HG02642 (cell line): ENCODE measurements around the gene FSTL1.

Experiments
- ATAC-seq: cut with Tn5 transposase; IDR thresholded peaks from one replicate; pipeline ENCODE4 v1.9.1; 2021; ENCODE audit warnings: mild to moderate bottlenecking; ENCODE audit not compliant: unreplicated experiment, poor library complexity

Gene FSTL1, protein sequence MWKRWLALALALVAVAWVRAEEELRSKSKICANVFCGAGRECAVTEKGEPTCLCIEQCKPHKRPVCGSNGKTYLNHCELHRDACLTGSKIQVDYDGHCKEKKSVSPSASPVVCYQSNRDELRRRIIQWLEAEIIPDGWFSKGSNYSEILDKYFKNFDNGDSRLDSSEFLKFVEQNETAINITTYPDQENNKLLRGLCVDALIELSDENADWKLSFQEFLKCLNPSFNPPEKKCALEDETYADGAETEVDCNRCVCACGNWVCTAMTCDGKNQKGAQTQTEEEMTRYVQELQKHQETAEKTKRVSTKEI

DNA sequence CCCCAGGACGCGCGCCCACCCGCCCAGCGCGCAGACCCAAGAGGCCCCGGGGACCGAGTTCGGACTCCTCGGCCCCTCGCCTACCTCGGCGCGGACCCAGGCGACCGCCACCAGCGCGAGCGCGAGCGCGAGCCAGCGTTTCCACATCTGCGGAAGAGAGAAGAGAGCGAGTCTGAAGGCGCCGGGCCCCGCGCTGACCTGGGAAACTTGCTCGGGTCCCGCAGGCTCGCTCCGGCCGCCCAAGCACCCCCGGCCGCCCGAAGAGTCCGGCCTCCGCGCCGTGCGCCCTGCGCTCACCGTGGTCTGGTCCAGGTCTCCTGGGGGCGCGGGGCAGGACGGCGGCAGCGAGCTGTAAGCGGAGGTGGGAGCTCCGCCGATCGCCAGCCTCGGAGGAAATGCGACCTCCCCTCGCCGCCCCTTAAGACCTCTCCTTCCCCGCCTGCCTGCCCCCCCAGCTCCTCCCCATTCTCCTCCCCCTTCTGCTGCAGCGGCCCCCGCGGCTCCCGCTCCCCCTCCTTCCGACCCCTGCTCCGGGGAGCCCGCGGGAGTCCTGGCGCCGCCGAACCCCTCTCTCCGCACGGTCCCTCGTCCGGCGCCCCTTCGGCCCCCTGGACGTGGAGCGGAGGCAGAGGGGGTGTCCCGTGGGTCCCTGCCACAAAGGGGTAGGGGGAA, at the start of gene FSTL1:
FSTL1 (minus strand) TSS at position 393 of the 672 bp plus-strand sequence; CDS start at position 147, 246 bp downstream.
- ATAC-seq, result peak; percentile 55

DNA sequence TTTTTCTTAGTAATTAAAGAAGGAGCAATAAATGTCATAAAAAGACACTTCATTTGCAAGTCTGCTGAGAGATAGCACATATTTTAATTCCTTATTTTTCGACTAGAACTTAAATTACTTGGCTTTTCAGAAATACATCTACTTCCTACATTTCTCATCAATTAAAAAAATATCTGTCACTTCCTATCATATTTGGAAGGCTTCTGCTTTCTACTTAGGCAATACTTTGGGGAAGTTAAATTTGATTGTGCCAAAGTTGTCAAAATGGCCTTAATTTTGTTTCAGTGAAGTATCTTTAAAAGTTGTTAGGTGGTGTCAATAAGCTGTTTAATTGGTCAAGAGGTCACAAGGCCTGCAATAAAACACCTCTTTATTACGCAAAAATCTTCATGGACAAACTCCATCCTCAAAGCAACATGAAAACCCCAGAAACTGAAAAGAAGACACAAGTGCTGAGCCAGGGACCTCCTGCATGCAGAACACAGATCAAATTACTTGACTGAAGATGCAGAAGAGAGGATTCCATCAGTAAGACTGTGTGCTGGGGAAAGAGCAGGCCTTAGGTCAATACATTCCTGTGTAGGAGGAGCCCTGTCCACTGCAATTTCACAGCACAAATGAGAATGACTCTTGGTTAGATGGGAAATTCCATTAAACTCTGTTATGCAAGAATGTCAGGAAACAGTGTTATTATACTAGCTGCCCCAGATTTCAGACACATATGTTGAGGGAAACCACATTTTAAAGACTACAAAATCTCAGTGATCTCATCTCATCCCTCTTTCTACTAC, 48.0 kb upstream of the FSTL1 start:
- ATAC-seq, result no peak

DNA sequence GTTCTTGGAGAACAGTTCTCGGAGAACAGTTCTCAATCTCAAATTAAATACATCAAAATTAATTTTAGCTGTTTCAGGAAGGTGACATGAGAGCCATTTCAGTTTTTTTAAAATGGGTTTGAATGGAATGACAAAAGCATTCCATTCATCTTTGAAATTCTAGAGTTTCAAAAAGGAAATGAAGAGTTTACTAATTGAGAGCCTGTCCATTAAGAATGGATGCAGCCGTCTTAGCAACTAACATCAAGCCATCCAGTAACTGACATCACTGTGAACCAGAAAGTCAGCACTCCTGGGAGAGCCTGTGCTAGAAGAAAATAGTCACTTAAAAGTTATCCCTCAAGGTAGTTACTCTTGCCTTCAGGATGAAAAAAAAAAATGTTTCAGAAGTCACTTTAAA, 47.0 kb upstream of the FSTL1 start:
- ATAC-seq, result no peak

DNA sequence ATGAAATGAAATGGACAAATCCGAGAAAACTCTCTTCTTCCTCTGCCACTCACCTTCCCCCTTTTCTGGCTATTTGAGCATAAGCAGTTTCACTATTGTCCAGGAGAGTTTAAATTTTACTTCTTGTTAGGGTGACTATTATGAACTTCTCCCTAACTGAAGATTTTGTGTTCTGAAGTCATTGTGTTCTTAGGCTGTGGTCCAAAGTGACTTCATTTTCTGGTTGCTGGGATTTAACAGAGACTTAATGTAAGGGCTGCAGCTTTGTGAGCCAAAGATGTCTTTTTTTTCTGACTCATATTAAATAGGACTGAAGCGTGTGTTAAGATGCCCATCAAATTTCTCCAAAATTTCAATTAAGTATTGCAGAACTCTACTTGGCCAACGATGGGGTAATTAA, 46.5 kb upstream of the FSTL1 start:
- no peak for ATAC-seq

DNA sequence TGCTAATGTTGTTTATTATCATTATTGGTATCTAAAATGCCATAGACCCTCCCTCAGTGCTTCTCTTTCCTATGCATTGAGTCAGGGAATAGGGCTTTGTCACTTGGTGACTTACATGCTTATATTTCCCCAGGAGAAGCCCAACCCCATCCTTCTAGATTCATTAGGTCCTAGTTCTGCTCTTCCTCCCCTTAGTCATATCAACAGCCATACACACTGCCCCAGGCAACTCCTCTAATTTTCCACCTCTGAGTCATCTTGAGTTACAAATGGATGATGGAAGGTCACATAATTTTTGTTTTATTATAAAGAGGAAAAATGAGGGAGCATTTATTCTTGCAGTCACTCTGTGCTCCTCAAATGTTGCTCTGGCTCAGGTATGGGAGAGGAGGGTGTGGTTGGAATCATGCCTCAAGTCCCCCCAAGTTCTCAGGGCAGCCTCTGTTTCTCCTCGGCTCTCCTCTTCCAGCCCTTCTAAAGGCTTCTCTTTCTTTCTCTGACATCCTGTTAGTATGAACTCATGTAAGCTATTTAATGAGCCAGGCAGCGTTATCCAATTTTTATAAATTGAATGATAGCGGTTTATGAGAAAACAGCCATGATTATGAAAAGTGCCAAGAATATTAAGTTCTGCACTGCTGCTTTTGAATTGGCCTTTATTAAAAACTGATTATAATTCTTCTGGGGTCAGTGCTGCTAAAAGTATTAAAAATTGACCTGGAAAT, 45.6 kb upstream of the FSTL1 start:
- no peak for ATAC-seq

DNA sequence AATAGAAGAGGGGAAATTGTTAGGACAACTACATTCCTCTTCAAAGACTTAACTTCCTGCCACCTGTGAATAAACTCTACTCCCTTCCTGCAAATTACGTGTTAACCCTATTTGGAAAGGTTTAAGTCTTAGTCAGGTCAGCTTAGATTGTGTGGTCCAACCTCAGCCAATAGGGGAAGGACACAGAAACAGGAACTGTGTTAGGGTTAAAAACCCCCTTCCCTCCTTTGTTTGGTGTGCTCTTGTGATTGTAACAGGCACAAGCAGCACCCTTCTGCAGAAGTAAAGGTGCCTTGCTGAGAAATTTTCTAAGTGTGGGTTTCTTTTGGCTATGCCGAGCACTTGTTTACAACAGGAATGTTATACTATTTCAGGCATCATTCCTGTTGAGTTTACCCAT, 45.0 kb upstream of the FSTL1 start:
- ATAC-seq, result no peak

DNA sequence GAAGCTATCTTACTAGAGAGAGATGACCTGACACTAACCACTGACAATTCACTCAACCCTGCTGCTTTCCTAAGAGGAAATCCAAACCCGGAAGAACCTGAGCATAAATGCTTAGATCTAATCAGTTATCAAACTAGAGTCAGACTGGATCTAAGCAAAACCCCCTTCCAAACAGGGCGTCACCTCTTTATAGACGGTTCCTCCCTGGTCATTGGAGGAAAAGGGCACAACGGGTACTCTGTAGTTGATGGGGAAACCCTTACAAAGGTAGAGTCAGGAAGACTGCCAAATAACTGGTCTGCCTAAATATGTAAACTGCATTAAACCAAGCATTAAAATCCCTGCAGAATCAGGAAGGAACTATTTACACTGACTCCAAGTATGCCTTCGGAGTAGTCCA, 41.3 kb upstream of the FSTL1 start:
- no peak for ATAC-seq

DNA sequence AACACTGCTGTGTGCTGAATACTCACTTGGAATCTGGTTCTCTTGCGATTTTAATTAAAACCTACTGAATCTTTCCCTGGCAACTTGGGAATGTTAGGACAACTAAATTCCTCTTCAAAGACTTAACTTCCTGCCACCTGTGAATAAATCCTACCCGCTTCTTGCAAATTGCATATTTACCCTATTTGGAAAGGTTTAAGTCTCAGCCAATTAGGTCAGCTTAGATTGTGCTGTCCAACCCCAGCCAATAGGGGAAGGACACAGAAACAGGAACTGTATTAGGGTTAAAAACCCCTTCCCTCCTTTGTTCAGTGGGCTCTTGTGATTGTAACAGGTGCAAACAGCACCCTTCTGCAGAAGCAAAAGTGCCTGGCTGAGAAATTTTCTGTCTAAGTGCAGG, 38.6 kb upstream of the FSTL1 start:
- ATAC-seq, result no peak

DNA sequence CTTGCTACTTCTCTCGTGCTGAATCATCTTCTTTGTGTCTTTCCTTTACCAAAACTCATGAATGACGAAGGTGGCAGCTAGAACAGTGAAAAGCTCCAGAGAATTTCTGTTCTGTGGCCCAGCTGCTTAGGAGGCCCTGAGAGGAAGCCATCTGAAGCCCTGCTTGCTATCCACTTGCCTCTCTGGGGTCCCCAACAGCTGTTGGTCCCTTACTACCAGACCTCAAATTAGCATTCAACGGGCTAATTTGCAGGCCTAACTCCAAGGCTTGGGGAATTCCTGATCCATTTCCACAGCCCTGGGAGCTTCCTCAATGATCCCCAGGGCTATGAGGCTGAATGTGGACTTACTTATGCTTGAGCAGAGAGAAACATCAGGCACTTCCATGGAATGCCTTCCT, 37.5 kb upstream of the FSTL1 start:
- no peak for ATAC-seq

DNA sequence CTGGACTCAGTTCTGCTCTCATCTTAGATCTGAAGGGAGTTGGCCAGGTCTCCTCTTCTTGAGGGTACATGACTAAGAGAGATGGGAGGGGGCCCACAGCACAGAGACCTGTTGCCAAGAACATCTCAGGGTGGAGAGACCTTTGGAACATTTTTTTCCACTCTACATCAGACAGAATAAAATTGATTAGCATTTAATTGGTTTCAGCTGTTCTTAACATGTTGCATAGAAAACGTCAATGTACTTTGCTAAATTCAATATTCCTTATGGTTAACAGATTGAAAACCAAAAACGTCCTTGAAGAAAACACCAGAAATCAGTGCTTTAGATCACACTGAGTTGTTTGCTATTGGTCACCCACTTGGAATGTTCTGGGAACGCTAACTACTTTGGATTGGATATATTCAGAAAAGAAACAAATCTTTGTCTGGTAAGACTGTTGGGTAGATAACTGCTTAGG, 36.4 kb upstream of the FSTL1 start:
- no peak for ATAC-seq

DNA sequence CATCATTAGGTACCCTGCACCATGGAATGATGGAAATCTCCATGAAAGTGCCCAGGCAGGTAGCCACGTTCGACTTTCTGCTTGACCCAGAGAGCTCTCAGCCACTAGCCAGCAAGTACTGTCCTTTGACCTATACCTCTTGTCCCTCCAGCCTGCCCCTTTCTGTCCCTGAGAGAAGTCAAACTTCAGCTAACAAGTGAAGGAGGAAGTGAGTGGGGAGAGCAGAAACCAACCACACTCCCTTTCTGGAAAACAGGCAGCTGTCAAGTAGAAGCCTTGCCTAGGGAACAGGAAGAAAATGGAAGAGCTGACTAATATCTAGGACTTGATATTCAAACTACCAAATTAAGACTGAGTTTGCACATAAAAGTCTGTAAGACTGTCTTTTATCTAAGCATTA, 30.3 kb upstream of the FSTL1 start:
- no peak for ATAC-seq

DNA sequence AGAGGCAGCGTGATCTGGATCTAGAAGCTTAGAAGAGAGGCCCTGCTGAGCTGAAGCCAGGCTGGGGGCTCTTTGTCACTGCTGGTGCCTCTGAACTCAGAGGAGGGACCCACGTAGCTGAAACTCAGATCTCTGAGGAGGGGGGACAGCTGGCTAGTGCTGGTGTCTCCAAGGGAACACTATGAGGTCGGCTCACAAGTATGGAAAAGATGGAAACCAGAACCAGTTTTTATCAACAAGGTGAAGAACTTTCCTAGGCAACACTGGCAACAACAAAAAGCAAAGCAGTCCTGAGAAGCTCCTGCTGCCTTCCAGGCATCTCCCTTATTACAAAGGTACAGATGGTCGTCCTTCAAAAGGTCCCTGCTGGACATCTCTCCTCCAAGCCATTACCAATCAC, 27.0 kb upstream of the FSTL1 start:
- ATAC-seq, result no peak

DNA sequence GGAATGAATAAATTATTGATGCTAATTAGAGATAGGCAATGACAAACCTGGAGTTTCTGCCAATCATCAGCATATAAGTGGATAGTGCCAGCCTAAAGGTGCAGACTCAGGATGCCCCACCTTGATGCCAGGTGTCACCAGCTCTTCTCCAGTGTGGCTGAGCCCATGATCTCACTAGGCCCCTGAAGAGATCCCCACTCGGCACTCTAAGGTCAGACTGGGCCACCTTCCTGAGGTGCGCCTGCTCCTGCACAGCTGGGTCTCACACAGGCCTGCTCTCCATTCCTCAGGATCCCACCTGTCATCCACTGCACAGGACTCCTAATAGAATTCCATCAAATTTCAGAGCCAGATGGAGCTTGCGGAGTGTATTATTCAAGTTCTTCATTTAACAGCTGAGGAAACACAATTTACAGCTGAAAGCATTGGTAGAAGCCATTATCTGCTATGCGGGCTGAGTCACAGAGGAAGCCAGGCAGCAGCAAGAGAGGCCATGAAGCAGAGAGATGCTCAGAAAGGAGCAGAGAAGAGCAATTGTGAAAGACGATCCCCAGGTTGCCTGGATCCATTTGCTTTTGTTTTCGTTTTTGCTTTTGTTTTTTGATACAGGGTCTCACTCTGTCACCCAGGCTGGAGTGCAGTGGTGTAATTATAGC, 25.1 kb upstream of the FSTL1 start:
- no peak for ATAC-seq

DNA sequence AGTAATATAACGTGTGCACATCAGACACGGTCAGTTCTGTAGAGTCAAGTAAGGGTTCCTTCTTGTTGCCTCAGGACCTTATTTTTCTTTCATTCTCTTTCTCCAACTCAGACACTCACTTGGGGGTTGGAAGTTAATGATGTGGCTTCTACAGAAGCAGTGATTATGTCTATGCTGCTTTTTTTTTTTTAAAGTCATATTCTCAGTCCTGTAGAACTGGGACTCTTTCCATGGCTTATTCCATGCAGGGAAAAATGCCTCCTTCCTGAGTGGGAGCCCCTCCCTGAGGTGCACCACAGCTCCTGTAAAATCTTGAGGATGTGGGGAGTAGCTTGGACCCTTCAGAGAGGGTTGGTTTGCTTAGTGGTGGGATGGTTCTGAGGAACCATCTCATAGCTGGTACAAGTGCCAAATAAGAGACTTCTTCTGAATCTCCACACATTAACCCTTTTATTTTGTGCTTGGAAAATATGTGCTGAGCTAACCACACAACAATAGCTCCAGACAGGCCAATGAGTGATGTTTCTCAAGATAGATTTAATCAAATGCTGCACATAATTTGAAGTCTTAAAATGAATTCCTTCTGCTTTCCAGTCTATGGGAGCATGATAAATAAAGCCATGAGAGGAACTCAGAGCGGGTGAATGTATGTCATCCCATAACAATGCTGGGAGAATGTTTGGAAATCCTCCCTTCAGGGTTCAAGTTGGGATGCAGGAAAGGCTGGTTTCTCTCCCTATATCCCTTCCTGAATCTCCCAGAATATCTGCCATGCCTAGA, 23.3 kb upstream of the FSTL1 start:
- ATAC-seq, result no peak

DNA sequence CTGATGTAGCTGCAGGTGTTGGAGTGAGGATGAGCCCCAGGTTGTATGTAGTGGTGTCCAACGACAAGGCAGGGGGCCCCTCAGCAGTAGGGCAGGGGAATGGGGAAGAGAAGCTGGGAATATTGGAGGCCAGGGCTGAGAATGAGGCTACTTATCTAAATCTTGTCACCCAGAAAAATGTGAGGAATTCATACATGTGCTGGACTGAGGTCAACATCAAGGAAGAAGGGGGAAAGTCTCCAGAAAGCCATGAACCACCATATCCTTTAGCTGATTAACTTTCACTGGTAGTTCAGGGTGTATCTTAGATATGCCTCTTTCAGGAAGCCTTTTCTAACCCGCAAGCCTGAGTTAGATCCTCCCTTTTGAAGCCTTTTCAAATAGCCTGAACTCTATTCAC, 22.6 kb upstream of the FSTL1 start:
- no peak for ATAC-seq

DNA sequence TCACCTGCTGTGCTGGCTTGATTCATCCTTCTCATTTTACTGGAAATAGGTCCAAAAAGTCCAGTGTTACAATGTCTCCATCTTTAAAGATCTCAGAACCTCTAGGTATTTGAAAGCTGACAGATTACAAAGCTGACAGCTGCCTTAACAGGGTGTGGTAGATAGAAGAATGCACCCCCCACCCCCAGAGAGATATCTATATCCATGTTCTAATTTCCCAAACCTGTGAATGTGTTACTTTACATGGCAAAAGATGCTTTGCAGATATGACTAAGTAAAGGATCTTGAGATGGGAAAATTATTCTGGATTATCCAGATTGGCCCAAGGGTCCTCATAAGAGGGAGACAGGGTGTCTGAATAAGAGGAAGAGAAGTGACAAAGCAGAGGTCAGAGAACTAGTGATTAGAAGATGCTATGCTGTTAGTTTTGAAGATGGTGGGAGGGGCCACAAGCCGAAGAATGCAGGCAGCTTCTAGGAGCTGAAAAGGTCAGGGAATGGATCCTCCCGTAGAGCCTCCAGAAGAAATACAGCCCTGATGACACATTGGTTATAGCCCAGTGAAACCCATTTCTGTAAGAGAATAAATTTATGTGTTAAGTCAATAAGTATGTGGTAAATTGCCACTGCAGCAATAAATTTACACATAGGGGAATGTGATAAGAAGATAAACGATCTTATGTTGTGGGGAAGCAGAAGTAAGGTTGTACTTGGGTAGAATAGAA, 21.5 kb upstream of the FSTL1 start:
- no peak for ATAC-seq

DNA sequence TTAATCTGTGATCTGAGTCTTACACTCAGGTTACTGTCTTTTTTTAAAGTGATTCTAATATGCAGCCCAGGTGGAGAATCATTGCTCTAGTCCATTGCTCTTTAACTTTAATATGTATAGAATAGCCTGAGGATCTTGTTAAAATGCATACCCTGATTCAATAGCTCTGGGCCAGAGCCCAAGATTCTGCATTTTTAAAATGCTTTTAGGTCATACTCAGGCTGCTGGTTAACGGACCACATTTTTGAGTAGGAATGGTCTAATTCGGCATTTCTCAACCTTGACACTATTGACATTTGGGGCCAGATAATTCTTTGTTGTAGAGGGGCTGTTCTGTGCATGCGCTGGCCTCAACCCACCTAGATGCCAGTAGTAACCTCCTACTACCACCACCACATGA, 20.9 kb upstream of the FSTL1 start:
- ATAC-seq, result no peak

DNA sequence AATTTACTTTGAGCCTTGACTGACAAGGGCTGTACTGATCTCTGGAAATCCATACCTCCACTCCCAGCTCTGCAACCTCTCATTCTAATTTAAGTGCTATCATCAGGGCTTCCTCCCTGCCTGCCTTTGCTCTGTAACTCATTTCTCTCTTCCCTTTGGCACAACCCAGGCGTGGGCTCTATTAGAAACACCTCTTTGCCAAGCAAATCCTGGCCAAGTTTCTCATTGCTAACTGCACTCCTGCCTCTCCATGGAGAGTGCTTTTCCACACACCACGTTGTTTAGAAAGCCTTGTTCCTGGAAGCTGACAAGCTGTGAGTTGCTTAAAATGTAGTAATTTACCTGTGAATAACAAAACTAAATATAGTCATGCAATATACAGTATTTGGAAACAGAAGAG, 20.1 kb upstream of the FSTL1 start:
- no peak for ATAC-seq

DNA sequence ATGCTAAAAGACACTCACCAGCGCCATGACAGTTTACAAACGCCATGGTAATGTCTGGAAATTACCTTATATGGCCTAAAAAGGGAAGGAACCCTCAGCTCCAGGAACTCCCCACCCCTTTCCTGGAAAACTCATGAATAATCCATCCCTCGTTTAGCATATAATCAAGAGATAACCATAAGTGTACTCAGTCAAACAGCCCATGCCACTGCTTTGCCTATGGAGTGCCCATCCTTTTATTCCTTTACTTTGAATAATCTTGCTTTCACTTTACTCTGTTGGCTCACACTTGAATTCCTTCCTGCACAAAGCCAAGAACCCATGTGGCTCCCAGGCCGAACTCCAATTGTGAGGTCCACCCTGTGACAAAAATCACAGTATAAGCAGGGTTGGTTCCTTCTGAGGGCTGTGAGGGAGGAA, 19.1 kb upstream of the FSTL1 start:
- no peak for ATAC-seq
